ENCODE data around the gene GIT1.

Gene GIT1

DNA sequence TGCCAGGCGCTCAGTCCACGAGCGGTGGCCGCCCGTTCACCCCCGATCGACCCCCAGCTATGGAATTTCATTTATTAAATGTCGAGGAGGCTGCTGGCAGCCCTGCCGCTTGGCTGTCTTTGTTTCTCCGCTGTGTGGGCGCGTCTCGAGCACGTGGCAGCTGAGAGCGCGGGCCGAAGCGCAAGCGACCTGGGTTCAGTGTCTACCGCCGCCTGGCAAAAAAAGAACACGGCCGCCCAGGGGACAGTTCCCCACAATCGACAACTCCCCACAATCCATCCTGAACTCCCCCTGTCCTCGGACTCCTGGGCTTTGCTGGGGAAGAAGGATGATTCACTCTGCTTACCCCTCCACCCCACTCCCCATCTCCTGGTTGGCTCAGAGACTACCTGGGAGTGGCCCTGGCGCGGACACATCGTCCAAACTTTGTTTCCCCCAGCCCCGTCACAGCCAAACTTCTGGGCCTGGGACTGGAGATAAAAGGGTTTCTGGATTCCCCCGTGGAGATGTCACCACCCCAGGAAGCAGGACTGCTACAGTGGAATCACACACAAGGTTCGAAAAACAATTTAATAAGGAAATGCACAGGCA is 1.8 kb upstream of the GIT1 start:
- TF ChIP-seq, protein P1, sequence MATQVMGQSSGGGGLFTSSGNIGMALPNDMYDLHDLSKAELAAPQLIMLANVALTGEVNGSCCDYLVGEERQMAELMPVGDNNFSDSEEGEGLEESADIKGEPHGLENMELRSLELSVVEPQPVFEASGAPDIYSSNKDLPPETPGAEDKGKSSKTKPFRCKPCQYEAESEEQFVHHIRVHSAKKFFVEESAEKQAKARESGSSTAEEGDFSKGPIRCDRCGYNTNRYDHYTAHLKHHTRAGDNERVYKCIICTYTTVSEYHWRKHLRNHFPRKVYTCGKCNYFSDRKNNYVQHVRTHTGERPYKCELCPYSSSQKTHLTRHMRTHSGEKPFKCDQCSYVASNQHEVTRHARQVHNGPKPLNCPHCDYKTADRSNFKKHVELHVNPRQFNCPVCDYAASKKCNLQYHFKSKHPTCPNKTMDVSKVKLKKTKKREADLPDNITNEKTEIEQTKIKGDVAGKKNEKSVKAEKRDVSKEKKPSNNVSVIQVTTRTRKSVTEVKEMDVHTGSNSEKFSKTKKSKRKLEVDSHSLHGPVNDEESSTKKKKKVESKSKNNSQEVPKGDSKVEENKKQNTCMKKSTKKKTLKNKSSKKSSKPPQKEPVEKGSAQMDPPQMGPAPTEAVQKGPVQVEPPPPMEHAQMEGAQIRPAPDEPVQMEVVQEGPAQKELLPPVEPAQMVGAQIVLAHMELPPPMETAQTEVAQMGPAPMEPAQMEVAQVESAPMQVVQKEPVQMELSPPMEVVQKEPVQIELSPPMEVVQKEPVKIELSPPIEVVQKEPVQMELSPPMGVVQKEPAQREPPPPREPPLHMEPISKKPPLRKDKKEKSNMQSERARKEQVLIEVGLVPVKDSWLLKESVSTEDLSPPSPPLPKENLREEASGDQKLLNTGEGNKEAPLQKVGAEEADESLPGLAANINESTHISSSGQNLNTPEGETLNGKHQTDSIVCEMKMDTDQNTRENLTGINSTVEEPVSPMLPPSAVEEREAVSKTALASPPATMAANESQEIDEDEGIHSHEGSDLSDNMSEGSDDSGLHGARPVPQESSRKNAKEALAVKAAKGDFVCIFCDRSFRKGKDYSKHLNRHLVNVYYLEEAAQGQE (IDR thresholded peaks at IDR 0.05; ENCODE audit: insufficient read depth in 1 of 2, low read depth in 2 of 2, low read length in 2 of 2) = no peak
- TF ChIP-seq TAF1 (IDR thresholded peaks at IDR 0.05; ENCODE audit: borderline replicate concordance, insufficient read depth, low read length) = no peak
- TF ChIP-seq SIN3A (IDR thresholded peaks at IDR 0.05; ENCODE audit: borderline replicate concordance, insufficient read depth, low read length) = no peak
- no peak for TF ChIP-seq FOXP2 (optimal IDR thresholded peaks at IDR 0.05; ENCODE audit: borderline replicate concordance, extremely low read depth, extremely low read length, insufficient read depth)
- no peak for TF ChIP-seq POLR2AphosphoS5 (IDR thresholded peaks at IDR 0.05; ENCODE audit: low read depth, low read length)

- no peak for TF ChIP-seq TAF1 (IDR thresholded peaks at IDR 0.05; ENCODE audit: borderline replicate concordance, insufficient read depth, low read length)
- TF ChIP-seq, protein P1 (IDR thresholded peaks at IDR 0.05; ENCODE audit: insufficient read depth in 1 of 2, low read depth in 2 of 2, low read length in 2 of 2) = no peak
- TF ChIP-seq POLR2AphosphoS5 (IDR thresholded peaks at IDR 0.05; ENCODE audit: low read depth, low read length) = no peak
- no peak for TF ChIP-seq FOXP2 (optimal IDR thresholded peaks at IDR 0.05; ENCODE audit: borderline replicate concordance, extremely low read depth, extremely low read length, insufficient read depth)
- no peak for TF ChIP-seq SIN3A (IDR thresholded peaks at IDR 0.05; ENCODE audit: borderline replicate concordance, insufficient read depth, low read length)
Observed at GRCh38 chr17:29590411-29591145, 1.1 kb upstream of the GIT1 start.

- no peak for TF ChIP-seq SIN3A (IDR thresholded peaks at IDR 0.05; ENCODE audit: borderline replicate concordance, insufficient read depth, low read length)
- 0 out of 2 replicates have a peak, but pooled peaks have one; percentile 2 for TF ChIP-seq TAF1 (IDR thresholded peaks at IDR 0.05; ENCODE audit: borderline replicate concordance, insufficient read depth, low read length)
Observed at GRCh38 chr17:29588562-29589411, 661 bp downstream of the GIT1 start.

DNA sequence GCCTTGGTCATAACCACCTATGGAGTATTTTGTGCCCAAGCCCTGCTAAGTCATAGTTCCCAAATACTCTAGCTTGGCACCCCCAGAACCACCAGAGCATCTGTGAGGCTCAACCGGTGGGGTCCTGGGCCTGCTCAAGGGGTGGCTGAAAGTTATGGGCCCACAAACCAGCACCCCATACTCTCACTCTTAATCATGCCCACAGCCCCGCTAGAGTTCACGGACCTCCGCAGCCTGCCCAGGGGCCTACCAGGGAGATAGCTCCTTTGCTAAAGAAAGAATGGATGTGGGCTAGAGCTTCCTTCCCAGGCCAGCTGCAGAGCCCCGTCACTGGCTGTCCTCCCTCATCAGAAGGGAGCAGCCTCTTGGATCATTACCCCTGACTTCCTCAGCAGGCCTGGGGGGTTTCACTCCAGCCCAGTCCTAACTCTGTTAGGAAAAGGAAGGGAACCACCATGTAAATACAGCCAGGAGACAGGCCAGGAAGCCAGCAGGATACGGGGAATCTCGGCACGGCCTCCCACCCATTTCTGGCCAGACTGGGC is 1.4 kb downstream of the GIT1 start:
- no peak for TF ChIP-seq POLR2AphosphoS5 (IDR thresholded peaks at IDR 0.05; ENCODE audit: low read depth, low read length)

DNA sequence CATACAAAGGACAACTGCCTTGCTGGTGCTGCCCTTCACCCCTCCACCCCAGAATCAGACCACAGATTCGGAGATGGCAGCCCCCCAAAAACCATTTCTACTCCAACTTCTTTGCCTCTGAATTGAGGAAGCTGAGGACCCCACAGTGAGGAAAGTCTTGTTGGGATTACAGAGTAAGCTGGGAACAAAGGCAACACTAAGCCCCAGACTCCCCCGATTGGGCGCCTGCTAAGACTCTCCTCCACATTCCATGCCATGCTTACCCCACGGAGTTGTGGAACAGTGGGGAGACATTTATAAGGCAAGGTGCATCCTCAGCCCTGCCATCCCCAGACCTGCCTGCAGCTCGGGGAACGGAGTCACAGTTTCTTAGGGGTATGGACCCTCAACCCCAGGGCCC is 1.9 kb downstream of the GIT1 start:
- no peak for TF ChIP-seq SIN3A (IDR thresholded peaks at IDR 0.05; ENCODE audit: borderline replicate concordance, insufficient read depth, low read length)
- no peak for TF ChIP-seq FOXP2 (optimal IDR thresholded peaks at IDR 0.05; ENCODE audit: borderline replicate concordance, extremely low read depth, extremely low read length, insufficient read depth)
- TF ChIP-seq POLR2AphosphoS5 (IDR thresholded peaks at IDR 0.05; ENCODE audit: low read depth, low read length) = no peak
- TF ChIP-seq, protein P1 (IDR thresholded peaks at IDR 0.05; ENCODE audit: insufficient read depth in 1 of 2, low read depth in 2 of 2, low read length in 2 of 2) = no peak

All from PFSK-1 (cell line).